Fibroblast of pulmonary artery (primary cell): ENCODE results near the gene ZNF487.

ENCODE experiments used
- DNase-seq: peaks from one replicate; pipeline ENCODE4 v3.0.0-alpha.2; 2010; ENCODE audit warnings: low read depth
- H3K4me3 ChIP-seq: replicated peaks from 2 replicates; pipeline ENCODE4 v1.5.1; 2011; ENCODE audit warnings: low read depth, mild to moderate bottlenecking, control low read depth, low read length, moderate library complexity
- TF ChIP-seq, protein P1 (sequence below): IDR thresholded peaks from 2 replicates; pipeline ENCODE4 v1.5.1; 2011; ENCODE audit warnings: mild to moderate bottlenecking, control low read depth, low read length, inconsistent platforms; ENCODE audit errors: missing control alignments

Gene ZNF487

GRCh38 chr10:43411536-43411935 is 25.4 kb upstream of the ZNF487 start:
- H3K4me3 ChIP-seq: no peak overlapping the region
- TF ChIP-seq, protein P1, sequence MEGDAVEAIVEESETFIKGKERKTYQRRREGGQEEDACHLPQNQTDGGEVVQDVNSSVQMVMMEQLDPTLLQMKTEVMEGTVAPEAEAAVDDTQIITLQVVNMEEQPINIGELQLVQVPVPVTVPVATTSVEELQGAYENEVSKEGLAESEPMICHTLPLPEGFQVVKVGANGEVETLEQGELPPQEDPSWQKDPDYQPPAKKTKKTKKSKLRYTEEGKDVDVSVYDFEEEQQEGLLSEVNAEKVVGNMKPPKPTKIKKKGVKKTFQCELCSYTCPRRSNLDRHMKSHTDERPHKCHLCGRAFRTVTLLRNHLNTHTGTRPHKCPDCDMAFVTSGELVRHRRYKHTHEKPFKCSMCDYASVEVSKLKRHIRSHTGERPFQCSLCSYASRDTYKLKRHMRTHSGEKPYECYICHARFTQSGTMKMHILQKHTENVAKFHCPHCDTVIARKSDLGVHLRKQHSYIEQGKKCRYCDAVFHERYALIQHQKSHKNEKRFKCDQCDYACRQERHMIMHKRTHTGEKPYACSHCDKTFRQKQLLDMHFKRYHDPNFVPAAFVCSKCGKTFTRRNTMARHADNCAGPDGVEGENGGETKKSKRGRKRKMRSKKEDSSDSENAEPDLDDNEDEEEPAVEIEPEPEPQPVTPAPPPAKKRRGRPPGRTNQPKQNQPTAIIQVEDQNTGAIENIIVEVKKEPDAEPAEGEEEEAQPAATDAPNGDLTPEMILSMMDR: no peak

DNA sequence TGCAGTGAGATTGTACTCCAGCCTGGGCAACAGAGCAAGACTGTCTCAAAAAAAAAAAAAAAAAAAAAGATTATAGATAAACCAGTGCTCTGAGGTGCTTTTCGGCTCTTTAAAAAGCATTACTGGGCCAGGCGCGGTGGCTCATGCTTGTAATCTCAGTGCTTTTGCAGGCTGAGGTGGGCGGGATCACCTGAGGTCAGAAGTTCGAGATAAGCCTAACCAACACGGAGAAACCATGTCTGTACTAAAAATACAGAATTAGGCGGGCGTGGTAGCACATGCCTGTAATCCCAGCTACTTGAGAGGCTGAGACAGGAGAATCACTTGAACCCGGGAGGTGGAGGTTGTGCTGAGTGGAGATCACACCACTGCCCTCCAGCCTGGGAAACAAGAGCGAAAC is 21.4 kb upstream of the ZNF487 start:
- DNase-seq: no peak
- no peak overlapping the region for H3K4me3 ChIP-seq
- TF ChIP-seq, protein P1: no peak

More at GRCh38 chr10:43411536-43411935, 25.4 kb upstream of the ZNF487 start:
- no peak for DNase-seq

DNA sequence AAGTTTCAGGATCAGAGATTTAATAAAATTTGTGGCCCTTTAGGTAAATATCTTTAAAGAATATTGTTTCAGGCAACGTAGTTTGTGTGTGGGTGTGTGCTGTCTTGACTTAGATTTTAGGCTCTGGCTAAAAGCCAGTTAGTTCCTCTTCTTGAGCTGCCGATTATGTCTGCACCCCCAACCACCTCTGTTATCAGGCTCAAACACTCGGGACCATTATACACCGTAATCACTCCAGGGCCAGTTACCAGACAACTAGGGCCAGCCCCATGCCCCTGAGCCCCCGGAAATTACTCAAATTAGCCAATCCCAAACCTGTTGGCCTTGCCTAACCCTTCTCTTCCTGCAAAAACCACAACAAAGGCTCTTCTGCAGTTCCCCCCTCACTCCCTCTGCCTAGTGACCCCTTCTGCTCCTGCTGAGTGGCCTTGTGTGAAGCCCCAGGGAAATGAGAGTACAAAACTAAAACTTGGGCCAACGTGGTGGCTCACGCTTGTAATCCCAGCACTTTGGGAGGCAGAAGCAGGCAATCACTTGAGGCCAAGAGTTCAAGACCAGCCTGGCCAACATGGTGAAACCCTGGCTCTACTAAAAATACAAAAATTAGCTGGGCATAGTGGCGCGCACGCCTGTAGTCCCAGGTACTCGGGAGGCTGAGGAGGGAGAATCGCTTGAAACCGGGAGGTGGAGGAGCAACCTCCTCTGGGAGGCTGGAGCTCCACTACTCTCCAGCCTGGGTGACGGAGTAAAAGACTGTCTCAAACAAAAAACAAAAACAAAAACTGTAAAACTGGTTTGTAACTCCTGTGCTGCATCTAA is 18.8 kb upstream of the ZNF487 start:
- no peak for DNase-seq
- H3K4me3 ChIP-seq: no peak overlapping the region
- TF ChIP-seq, protein P1: no peak

- H3K4me3 ChIP-seq: peak overlapping the region; percentile 45
- TF ChIP-seq, protein P1: no peak
- DNase-seq: no peak
Measured at GRCh38 chr10:43419997-43420368, 16.9 kb upstream of the ZNF487 start.

- DNase-seq: peak; percentile 93
- TF ChIP-seq, protein P1: no peak
- H3K4me3 ChIP-seq: peak overlapping the region; percentile 57
Measured at GRCh38 chr10:43420369-43421200, 16.3 kb upstream of the ZNF487 start.

DNA sequence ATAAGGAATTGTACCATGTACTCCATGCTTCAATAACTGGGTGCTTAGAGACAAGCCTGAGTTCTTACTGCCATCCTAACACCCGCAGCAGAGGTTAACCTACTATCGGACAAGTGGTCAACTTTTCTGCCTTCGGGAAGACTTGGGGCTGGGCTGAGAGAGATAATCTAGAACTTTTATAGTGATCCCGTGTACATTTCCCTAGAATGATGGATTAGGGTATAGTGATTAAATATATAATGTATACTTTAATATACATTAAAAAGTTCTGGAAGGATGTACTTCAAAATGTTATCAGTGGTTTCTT is 15.8 kb upstream of the ZNF487 start:
- peak overlapping the region; percentile 57 for H3K4me3 ChIP-seq
- TF ChIP-seq, protein P1: no peak
- DNase-seq: no peak
